H9 (cell line): Measurements from ENCODE around the gene CTNNBL1. TPM values are rescaled to one million over a fixed set of nuclear protein-coding genes. Genes with fewer than 3 reads are reported as not detected.

ENCODE experiments used
- DNase-seq: peaks from one replicate; pipeline ENCODE4 v3.0.0-alpha.2; 2017
- H2AFZ ChIP-seq: one replicate; pipeline ENCODE4 v1.6.1; 2013; ENCODE audit warnings: mild to moderate bottlenecking, low read length, control low read depth, moderate library complexity
- H2AK5ac ChIP-seq: 2 replicates; pipeline ENCODE4 v1.6.1; 2013; ENCODE audit warnings: low read length, control low read depth, mixed read lengths; ENCODE audit not compliant: insufficient read length
- H2BK120ac ChIP-seq: one replicate; pipeline ENCODE4 v1.6.1; 2013; ENCODE audit warnings: low read depth, mild to moderate bottlenecking, low read length, control low read depth, inconsistent platforms; ENCODE audit not compliant: poor library complexity, severe bottlenecking
- H2BK12ac ChIP-seq: 2 replicates; pipeline ENCODE4 v1.6.1; 2013; ENCODE audit warnings: low read length, control low read depth, mixed read lengths, low read depth; ENCODE audit not compliant: insufficient read length
- H2BK15ac ChIP-seq: 2 replicates; pipeline ENCODE4 v1.6.1; 2013; ENCODE audit warnings: low read depth, low read length, control low read depth
- H2BK20ac ChIP-seq: one replicate; pipeline ENCODE4 v1.6.1; 2013; ENCODE audit warnings: low read depth, mild to moderate bottlenecking, low read length, control low read depth, inconsistent platforms; ENCODE audit not compliant: poor library complexity, severe bottlenecking
- H2BK5ac ChIP-seq: 2 replicates; pipeline ENCODE4 v1.6.1; 2013; ENCODE audit warnings: low read length, control low read depth, mixed read lengths; ENCODE audit not compliant: insufficient read length
- H3K14ac ChIP-seq: 2 replicates; pipeline ENCODE4 v1.6.1; 2013; ENCODE audit warnings: low read length, control low read depth; ENCODE audit not compliant: insufficient read depth
- H3K18ac ChIP-seq: 2 replicates; pipeline ENCODE4 v1.6.1; 2013; ENCODE audit warnings: low read depth, mild to moderate bottlenecking, mixed read lengths, low read length, control low read depth; ENCODE audit not compliant: insufficient read length
- H3K23ac ChIP-seq: 2 replicates; pipeline ENCODE4 v1.6.1; 2013; ENCODE audit warnings: low read length, control low read depth, mixed read lengths, low read depth; ENCODE audit not compliant: insufficient read length
- H3K23me2 ChIP-seq: 2 replicates; pipeline ENCODE4 v1.6.1; 2013; ENCODE audit warnings: low read depth, mild to moderate bottlenecking, mixed read lengths, low read length, control low read depth; ENCODE audit not compliant: insufficient read length, poor library complexity, severe bottlenecking
- H3K27ac ChIP-seq: 2 replicates; pipeline ENCODE4 v1.5.1; 2013; ENCODE audit warnings: low read length, control low read depth, mixed read lengths, low read depth; ENCODE audit not compliant: insufficient read length
- H3K27me3 ChIP-seq: 2 replicates; pipeline ENCODE4 v1.6.1; 2013; ENCODE audit warnings: low read length, control low read depth, inconsistent platforms; ENCODE audit not compliant: insufficient read depth
- H3K4ac ChIP-seq: 2 replicates; pipeline ENCODE4 v1.6.1; 2013; ENCODE audit warnings: low read depth, mild to moderate bottlenecking, control low read depth, inconsistent platforms, low read length, moderate library complexity
- H3K4me1 ChIP-seq: 2 replicates; pipeline ENCODE4 v1.6.1; 2013; ENCODE audit warnings: low read length, control low read depth, inconsistent platforms; ENCODE audit not compliant: insufficient read depth
- H3K4me2 ChIP-seq: 2 replicates; pipeline ENCODE4 v1.6.1; 2013; ENCODE audit warnings: low read length, control low read depth, mixed read lengths; ENCODE audit not compliant: insufficient read length, insufficient read depth
- H3K56ac ChIP-seq: 2 replicates; pipeline ENCODE4 v1.6.1; 2013; ENCODE audit warnings: low read depth, mild to moderate bottlenecking, mixed read lengths, low read length, control low read depth; ENCODE audit not compliant: insufficient read length
- H3K79me1 ChIP-seq: 2 replicates; pipeline ENCODE4 v1.6.1; 2013; ENCODE audit warnings: low read depth, mild to moderate bottlenecking, moderate library complexity, low read length, control low read depth, inconsistent platforms; ENCODE audit not compliant: insufficient read depth, poor library complexity, severe bottlenecking
- H3K79me2 ChIP-seq: 2 replicates; pipeline ENCODE4 v1.6.1; 2013; ENCODE audit warnings: low read length, control low read depth, inconsistent platforms; ENCODE audit not compliant: insufficient read depth
- H3K9ac ChIP-seq: 2 replicates; pipeline ENCODE4 v1.6.1; 2013; ENCODE audit warnings: low read length, control low read depth, mixed read lengths; ENCODE audit not compliant: insufficient read length; ENCODE audit errors: extremely low read depth
- H3K9me3 ChIP-seq: one replicate; pipeline ENCODE4 v1.6.1; 2013; ENCODE audit warnings: low read depth, low read length, inconsistent platforms; ENCODE audit not compliant: control insufficient read depth
- H3T11ph ChIP-seq: one replicate; pipeline ENCODE4 v1.6.1; 2013; ENCODE audit warnings: mild to moderate bottlenecking, low read length, control low read depth, inconsistent platforms
- H4K20me1 ChIP-seq: one replicate; pipeline ENCODE4 v1.6.1; 2013; ENCODE audit not compliant: control insufficient read depth, insufficient read length, insufficient read depth
- H4K5ac ChIP-seq: 2 replicates; pipeline ENCODE4 v1.6.1; 2013; ENCODE audit warnings: low read depth, mild to moderate bottlenecking, mixed read lengths, low read length, control low read depth; ENCODE audit not compliant: insufficient read length
- H4K8ac ChIP-seq: replicated peaks from 2 replicates; pipeline ENCODE4 v1.6.1; 2013; ENCODE audit warnings: low read length, control low read depth, mixed read lengths, low read depth; ENCODE audit not compliant: insufficient read length
- H4K91ac ChIP-seq: 2 replicates; pipeline ENCODE4 v1.6.1; 2013; ENCODE audit warnings: low read depth, mild to moderate bottlenecking, moderate library complexity, mixed read lengths, low read length, control low read depth; ENCODE audit not compliant: insufficient read length
- H3K27ac Mint-ChIP-seq, 3 experiments: 2 replicates in 2 of 3; 3 replicates in 1 of 3; pipeline ENCODE4 v1.8.0; 2020 to 2021; ENCODE audit warnings: mixed read lengths in 3 of 3, mild to moderate bottlenecking in 1 of 3, moderate library complexity in 1 of 3
- H3K27me3 Mint-ChIP-seq: 2 replicates; pipeline ENCODE4 v1.8.0; 2021; ENCODE audit warnings: low read depth, mild to moderate bottlenecking, moderate library complexity, mixed read lengths
- H3K36me3 Mint-ChIP-seq, 3 experiments: 2 replicates in 2 of 3; 3 replicates in 1 of 3; pipeline ENCODE4 v1.8.0; 2020 to 2021; ENCODE audit warnings: low read depth in 3 of 3, mixed read lengths in 3 of 3; ENCODE audit not compliant: insufficient read depth in 1 of 3
- H3K4me1 Mint-ChIP-seq, 2 experiments: 2 replicates each; pipeline ENCODE4 v1.8.0; 2020; ENCODE audit warnings: mixed read lengths in 2 of 2
- H3K4me3 Mint-ChIP-seq, 2 experiments: 2 replicates in 1 of 2; 3 replicates in 1 of 2; pipeline ENCODE4 v1.8.0; 2020 to 2021; ENCODE audit warnings: mild to moderate bottlenecking in 2 of 2, mixed read lengths in 2 of 2, moderate library complexity in 1 of 2
- H3K9me3 Mint-ChIP-seq, 2 experiments: 2 replicates in 1 of 2; 3 replicates in 1 of 2; pipeline ENCODE4 v1.8.0; 2020; ENCODE audit warnings: mild to moderate bottlenecking in 2 of 2, mixed read lengths in 2 of 2, moderate library complexity in 1 of 2
- CTCF ChIP-seq: fragments of 200-600 bp; sonication (generic); conservative IDR thresholded peaks from 3 replicates; pipeline ENCODE4 v1.8.0; 2021; ENCODE audit warnings: antibody characterized with exemption, mild to moderate bottlenecking
- WGBS: extraction: QIAGEN DNeasy Blood & Tissue Kit; methylation state at CpG from one replicate; pipeline ENCODE4 v1.1.7; 2013; ENCODE audit warnings: missing lambda C conversion rate, low lambda C conversion rate, mixed read lengths; ENCODE audit not compliant: insufficient read length; ENCODE audit errors: extremely low coverage; 5-methylcytosine and 5-hydroxymethylcytosine counted together
- long read RNA-seq: library from polyadenylated mRNA; unstranded; transcript quantifications from one replicate; pipeline ENCODE4 v2.0.0, GENCODE V29; 2020
- total RNA-seq: library from RNA; stranded (reverse); gene quantifications from 2 replicates; pipeline ENCODE4 v1.2.1, GENCODE V29; 2021

CTNNBL1 gene
- total RNA-seq = 67.2 and 70.7 TPM in 2 replicates
- long read RNA-seq, transcript CTNNBL1-201 (16 exons, 1,925 nt) = major isoform, 507 of 570 reads
- long read RNA-seq, partial matches to known transcripts = 16 of 570 reads
- long read RNA-seq, other reads (novel, unspliced or antisense) = 47 of 570 reads

GRCh38 chr20:37693635-37694626 is at the start of gene CTNNBL1:
Gene CTNNBL1, plus strand, starts transcription at chr20:37694030. Its CDS starts 93 bp downstream, at chr20:37694123.
- Histone ChIP-seq H3K56ac (no peak within 1 kb of the TSS), H3K79me2 (peaks cover 16% of the 10 kb centered on the region; the same call in 1 of the 2 replicates), H3K4ac (no peak within 1 kb of the TSS), H2AK5ac (no peak within 1 kb of the TSS), H4K91ac (no peak within 1 kb of the TSS), H3K23me2 (peaks cover 7% of the 10 kb centered on the region), H2BK20ac (no peak within 1 kb of the TSS), H3K23ac (no peak within 1 kb of the TSS), H2AFZ (peak within 1 kb of the TSS; percentile 93), H2BK120ac (no peak within 1 kb of the TSS), H3K9ac (peak within 1 kb of the TSS; percentile 87), H4K8ac (no peak within 1 kb of the TSS), H2BK5ac (no peak within 1 kb of the TSS), H4K5ac (no peak within 1 kb of the TSS), H3K79me1 (peaks cover 7% of the 10 kb centered on the region), H4K20me1 (no peaks in the 10 kb centered on the region), H3K18ac (no peak within 1 kb of the TSS), H3K27ac (no peak within 1 kb of the TSS), H3K4me1 (0 out of 2 replicates have a peak, but pooled peaks cover 4% of the 10 kb centered on the region), H2BK15ac (no peak within 1 kb of the TSS), H3T11ph (no peak within 1 kb of the TSS), H3K14ac (no peak within 1 kb of the TSS), H3K9me3 (no peaks in the 10 kb centered on the region), H3K27me3 (no peaks in the 10 kb centered on the region), H2BK12ac (no peak within 1 kb of the TSS), H3K4me2 (peak within 1 kb of the TSS; percentile 100)
- DNase-seq = peak; percentile 98
- Mint-ChIP-seq H3K9me3 (no peaks in the 10 kb centered on the region), H3K27me3 (peaks cover 24% of the 10 kb centered on the region), H3K4me3 (peak within 1 kb of the TSS; percentile 97 to 99), H3K4me1 (peaks cover 7 to 9% of the 10 kb centered on the region in 2 experiments; a peak in 3 of 4 replicates), H3K36me3 (no peaks in the 10 kb centered on the region; a peak in 2 of 7 replicates), H3K27ac (peak within 1 kb of the TSS in 2 of 3 experiments; percentile 25 to 87; a peak in 4 of 7 replicates)
- WGBS = no CpG with 5 or more reads among the region's 54 CpGs
- no peak for TF ChIP-seq CTCF
